OCI-LY1 (cell line): ENCODE data around the gene FKBP4.
A peak's percentile ranks its signal among the peaks of the same experiment; 100 is the strongest.

ENCODE experiments used
- H2AFZ ChIP-seq: fragments of 200-600 bp; sonication (generic), shearing (Covaris generic); 2 replicates; pipeline ENCODE4 v1.6.0; 2014; ENCODE audit warnings: antibody characterized with exemption, mild to moderate bottlenecking, low read length
- H3F3A ChIP-seq: fragments of 200-600 bp; sonication (generic), shearing (Covaris generic); 2 replicates; pipeline ENCODE4 v1.6.0; 2014; ENCODE audit warnings: mild to moderate bottlenecking, antibody characterized with exemption, low read length, moderate library complexity; ENCODE audit not compliant: insufficient read depth
- H3K27ac ChIP-seq: fragments of 200-600 bp; sonication (generic); 2 replicates; pipeline ENCODE4 v1.5.1; 2014; ENCODE audit warnings: low read length, mixed run types, mild to moderate bottlenecking, low read depth; ENCODE audit not compliant: poor library complexity, severe bottlenecking
- H3K27me3 ChIP-seq: fragments of 200-600 bp; sonication (generic); 2 replicates; pipeline ENCODE4 v1.6.0; 2014; ENCODE audit warnings: antibody characterized with exemption, mild to moderate bottlenecking, low read length, moderate library complexity; ENCODE audit not compliant: insufficient read depth
- H3K36me3 ChIP-seq: fragments of 200-600 bp; sonication (generic); 2 replicates; pipeline ENCODE4 v1.6.1; 2014; ENCODE audit warnings: mild to moderate bottlenecking, antibody characterized with exemption, low read length, moderate library complexity, mixed read lengths; ENCODE audit not compliant: insufficient read depth
- H3K4me1 ChIP-seq: fragments of 200-600 bp; sonication (generic); 2 replicates; pipeline ENCODE4 v1.5.1; 2014; ENCODE audit warnings: mild to moderate bottlenecking, low read length, moderate library complexity; ENCODE audit not compliant: insufficient read depth, severe bottlenecking
- H3K4me2 ChIP-seq: fragments of 200-600 bp; sonication (generic), shearing (Covaris generic); 2 replicates; pipeline ENCODE4 v1.6.1; 2014; ENCODE audit warnings: low read length
- H3K4me3 ChIP-seq: fragments of 200-600 bp; sonication (generic); 2 replicates; pipeline ENCODE4 v1.5.1; 2014; ENCODE audit warnings: low read length, low read depth, mild to moderate bottlenecking, mixed read lengths; ENCODE audit not compliant: poor library complexity, severe bottlenecking
- H3K79me2 ChIP-seq: fragments of 200-600 bp; shearing (Covaris generic); 2 replicates; pipeline ENCODE4 v1.6.1; 2016; ENCODE audit warnings: mixed run types, low read length, mixed read lengths; ENCODE audit not compliant: insufficient read depth
- H3K9ac ChIP-seq: fragments of 200-600 bp; sonication (generic), shearing (Covaris generic); 2 replicates; pipeline ENCODE4 v1.6.1; 2014; ENCODE audit warnings: mild to moderate bottlenecking, low read length, mixed read lengths
- H3K9me2 ChIP-seq: fragments of 200-600 bp; sonication (generic), shearing (Covaris generic); 2 replicates; pipeline ENCODE4 v1.6.1; 2014; ENCODE audit warnings: low read depth, mild to moderate bottlenecking, low read length, mixed read lengths
- H3K9me3 ChIP-seq: fragments of 200-600 bp; shearing (Covaris generic); 2 replicates; pipeline ENCODE4 v1.6.1; 2014; ENCODE audit warnings: low read length, mixed read lengths
- H4K20me1 ChIP-seq: fragments of 200-600 bp; sonication (generic), shearing (Covaris generic); 2 replicates; pipeline ENCODE4 v1.6.0; 2016; ENCODE audit warnings: mild to moderate bottlenecking, low read length; ENCODE audit not compliant: insufficient read depth
- EZH2 ChIP-seq: fragments of 200-600 bp; sonication (generic), shearing (Covaris generic); IDR thresholded peaks from 2 replicates; pipeline ENCODE4 v1.8.0; 2017; ENCODE audit warnings: borderline replicate concordance, mixed run types, mild to moderate bottlenecking, antibody characterized with exemption, low read length, moderate library complexity, mixed read lengths
- TF ChIP-seq, protein P1 (sequence below): fragments of 200-600 bp; sonication (generic), shearing (Covaris generic); IDR thresholded peaks from 2 replicates; pipeline ENCODE4 v1.5.1; 2017; ENCODE audit warnings: mild to moderate bottlenecking, antibody characterized with exemption, low read length, moderate library complexity, mixed read lengths

The FKBP4 gene

GRCh38 chr12:2845280-2845679 lies 50.5 kb downstream of the FKBP4 start:
- Histone ChIP-seq H3K4me3 (no peak overlapping the region), H3K4me2 (no peak overlapping the region), H4K20me1 (no peaks in the 10 kb centered on the region), H3K27me3 (no peaks in the 10 kb centered on the region), H3K4me1 (no peaks in the 10 kb centered on the region), H3K9me3 (no peaks in the 10 kb centered on the region), H3K9ac (no peak overlapping the region; the same call in 1 of the 2 replicates), H2AFZ (no peak overlapping the region), H3K36me3 (no peaks in the 10 kb centered on the region), H3K79me2 (no peaks in the 10 kb centered on the region), H3K27ac (no peak overlapping the region), H3F3A (no peaks in the 10 kb centered on the region), H3K9me2 (no peaks in the 10 kb centered on the region)
- no peak for TF ChIP-seq EZH2
- TF ChIP-seq, protein P1, sequence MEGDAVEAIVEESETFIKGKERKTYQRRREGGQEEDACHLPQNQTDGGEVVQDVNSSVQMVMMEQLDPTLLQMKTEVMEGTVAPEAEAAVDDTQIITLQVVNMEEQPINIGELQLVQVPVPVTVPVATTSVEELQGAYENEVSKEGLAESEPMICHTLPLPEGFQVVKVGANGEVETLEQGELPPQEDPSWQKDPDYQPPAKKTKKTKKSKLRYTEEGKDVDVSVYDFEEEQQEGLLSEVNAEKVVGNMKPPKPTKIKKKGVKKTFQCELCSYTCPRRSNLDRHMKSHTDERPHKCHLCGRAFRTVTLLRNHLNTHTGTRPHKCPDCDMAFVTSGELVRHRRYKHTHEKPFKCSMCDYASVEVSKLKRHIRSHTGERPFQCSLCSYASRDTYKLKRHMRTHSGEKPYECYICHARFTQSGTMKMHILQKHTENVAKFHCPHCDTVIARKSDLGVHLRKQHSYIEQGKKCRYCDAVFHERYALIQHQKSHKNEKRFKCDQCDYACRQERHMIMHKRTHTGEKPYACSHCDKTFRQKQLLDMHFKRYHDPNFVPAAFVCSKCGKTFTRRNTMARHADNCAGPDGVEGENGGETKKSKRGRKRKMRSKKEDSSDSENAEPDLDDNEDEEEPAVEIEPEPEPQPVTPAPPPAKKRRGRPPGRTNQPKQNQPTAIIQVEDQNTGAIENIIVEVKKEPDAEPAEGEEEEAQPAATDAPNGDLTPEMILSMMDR, result no peak

DNA sequence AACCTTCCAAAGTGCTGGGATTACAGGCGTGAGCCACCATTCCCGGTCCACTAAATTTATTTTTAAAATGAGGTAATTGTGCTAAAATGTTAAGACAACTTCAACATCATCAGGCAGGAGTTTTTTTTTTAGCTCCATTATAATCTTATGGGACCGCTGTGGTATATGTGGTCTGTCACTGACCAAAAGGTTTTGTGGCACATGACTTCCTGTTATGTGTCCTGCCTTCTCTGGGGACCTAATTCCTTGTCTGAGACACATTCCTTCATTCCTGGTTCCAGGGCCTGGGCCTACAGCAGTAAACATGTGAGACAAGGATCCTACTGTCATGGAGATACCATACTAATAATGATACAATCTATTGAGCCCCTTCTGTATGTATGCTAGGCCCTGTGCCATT lies 57.2 kb downstream of the FKBP4 start:
- no peaks in the 10 kb centered on the region for H3K4me1 ChIP-seq
- no peak overlapping the region for H3K27ac ChIP-seq
- no peaks in the 10 kb centered on the region for H3K36me3 ChIP-seq
- TF ChIP-seq, protein P1, result no peak
- no peak for TF ChIP-seq EZH2
- no peak overlapping the region for H3K4me3 ChIP-seq
- H3K27me3 ChIP-seq, result no peaks in the 10 kb centered on the region
- H3K9ac ChIP-seq, result no peak overlapping the region
- no peaks in the 10 kb centered on the region for H4K20me1 ChIP-seq
- no peak overlapping the region for H3K4me2 ChIP-seq
- H3K9me3 ChIP-seq, result no peaks in the 10 kb centered on the region
- no peaks in the 10 kb centered on the region for H3K79me2 ChIP-seq
- no peak overlapping the region for H2AFZ ChIP-seq
- H3K9me2 ChIP-seq, result no peaks in the 10 kb centered on the region
- no peaks in the 10 kb centered on the region for H3F3A ChIP-seq

- TF ChIP-seq EZH2, result no peak
- TF ChIP-seq, protein P1, result peak; percentile 77
- H3K27me3 ChIP-seq, result no peaks in the 10 kb centered on the region
- H3K36me3 ChIP-seq, result peaks cover 10% of the 10 kb centered on the region
- no peaks in the 10 kb centered on the region for H3K79me2 ChIP-seq
- H3K27ac ChIP-seq, result no peak overlapping the region
- no peak overlapping the region for H3K4me3 ChIP-seq
- H2AFZ ChIP-seq, result no peak overlapping the region
- H4K20me1 ChIP-seq, result no peaks in the 10 kb centered on the region
- H3K9me3 ChIP-seq, result no peaks in the 10 kb centered on the region
- H3F3A ChIP-seq, result no peaks in the 10 kb centered on the region
- no peaks in the 10 kb centered on the region for H3K9me2 ChIP-seq
- H3K9ac ChIP-seq, result no peak overlapping the region
- H3K4me2 ChIP-seq, result no peak overlapping the region
- no peaks in the 10 kb centered on the region for H3K4me1 ChIP-seq
These were observed 58.9 kb downstream of the FKBP4 start for GRCh38 chr12:2853626-2854025.
